Retina (tissue), 1 donor: ENCODE results near the gene PRR20G.
"Not testable (repeated sequence)": the region's sequence is repeated elsewhere in the genome, so short reads cannot be mapped to it uniquely, and the experiment has no call there.

Source experiments
- DNase-seq: peaks from one replicate; pipeline ENCODE4 v3.0.0-alpha.2; 2016

Gene PRR20G

DNA sequence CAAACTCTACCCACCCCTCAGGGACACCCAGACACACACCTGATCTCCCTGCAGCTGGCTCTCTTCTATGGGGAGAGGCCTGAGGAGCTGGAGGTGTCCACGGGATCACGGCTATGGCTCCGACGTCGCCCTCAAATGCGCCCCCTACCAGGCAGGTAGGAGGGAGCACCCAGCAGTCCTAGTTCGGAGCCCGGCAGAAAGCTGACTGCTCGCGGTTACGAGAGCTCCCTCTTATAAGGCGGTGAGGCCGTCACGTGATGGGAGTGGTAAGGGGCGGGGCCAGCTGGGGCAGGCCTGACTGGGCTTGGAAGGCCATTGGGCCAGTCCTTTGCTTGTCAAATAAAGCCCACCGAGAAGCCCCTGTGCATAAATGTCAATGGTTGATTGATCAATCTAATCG lies at the start of gene PRR20G:
PRR20G (minus strand) TSS at position 207 of the 400 bp plus-strand sequence. CDS start 681 bp downstream, outside the sequence.
- DNase-seq: no peak

DNA sequence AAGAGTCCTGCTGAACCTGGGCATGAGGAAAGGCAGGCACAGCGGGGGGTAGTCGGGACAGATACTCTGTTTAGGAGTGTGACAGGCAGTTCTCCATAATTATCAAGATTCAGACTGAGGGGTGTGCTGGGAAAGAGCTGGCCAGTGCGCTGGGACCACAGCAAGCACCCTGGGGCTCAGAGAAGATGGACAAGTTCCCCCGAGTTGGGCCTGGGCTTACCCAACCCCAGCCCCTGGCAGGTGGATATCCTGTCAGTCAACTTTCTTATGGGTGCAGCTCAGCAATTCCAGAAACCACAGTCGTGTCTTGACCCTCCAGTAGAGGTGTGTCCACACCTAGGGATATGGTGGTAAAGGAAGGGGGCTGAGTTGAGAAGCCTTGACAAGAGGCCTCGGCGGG lies 49.2 kb upstream of the PRR20G start:
- no peak for DNase-seq

DNA sequence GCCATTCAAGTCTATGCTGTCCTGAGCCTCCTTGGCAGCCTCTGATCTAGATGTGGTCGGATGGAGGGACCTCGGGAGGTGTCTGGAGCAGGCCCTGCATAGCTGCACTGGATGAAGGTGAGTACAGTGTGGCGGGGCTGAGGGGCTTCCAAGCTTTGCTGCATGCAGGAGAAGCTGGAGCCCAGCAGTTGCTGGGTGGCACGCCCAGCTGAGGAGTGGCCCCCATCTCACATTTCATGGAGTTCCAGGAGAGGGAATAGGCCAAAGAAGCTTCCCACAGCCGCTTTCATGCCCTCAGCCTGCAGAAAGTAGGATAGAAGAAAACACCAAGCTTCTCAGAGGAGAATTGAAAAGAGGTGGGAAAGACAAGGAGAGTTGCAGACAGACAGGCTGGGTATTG lies 48.3 kb upstream of the PRR20G start:
- DNase-seq: no peak

DNA sequence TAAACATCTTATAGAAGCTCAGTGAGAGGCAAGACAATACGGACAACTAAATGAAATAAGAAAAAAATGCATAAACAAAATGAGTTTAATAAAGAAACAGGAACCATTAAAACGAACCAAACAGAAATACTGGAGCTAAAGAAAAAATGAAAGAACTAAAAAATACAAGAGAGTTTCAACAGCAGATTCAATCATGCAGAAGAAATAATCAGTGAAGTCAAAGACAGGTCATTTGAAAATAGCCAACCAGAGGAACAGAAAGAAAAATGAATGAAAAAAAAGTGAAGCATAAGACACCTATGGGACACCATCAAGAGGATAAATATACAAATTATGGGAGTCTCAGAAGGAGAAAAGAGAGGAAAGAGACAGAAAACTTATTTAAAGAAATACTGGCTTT lies 42.5 kb upstream of the PRR20G start:
- no peak for DNase-seq

DNA sequence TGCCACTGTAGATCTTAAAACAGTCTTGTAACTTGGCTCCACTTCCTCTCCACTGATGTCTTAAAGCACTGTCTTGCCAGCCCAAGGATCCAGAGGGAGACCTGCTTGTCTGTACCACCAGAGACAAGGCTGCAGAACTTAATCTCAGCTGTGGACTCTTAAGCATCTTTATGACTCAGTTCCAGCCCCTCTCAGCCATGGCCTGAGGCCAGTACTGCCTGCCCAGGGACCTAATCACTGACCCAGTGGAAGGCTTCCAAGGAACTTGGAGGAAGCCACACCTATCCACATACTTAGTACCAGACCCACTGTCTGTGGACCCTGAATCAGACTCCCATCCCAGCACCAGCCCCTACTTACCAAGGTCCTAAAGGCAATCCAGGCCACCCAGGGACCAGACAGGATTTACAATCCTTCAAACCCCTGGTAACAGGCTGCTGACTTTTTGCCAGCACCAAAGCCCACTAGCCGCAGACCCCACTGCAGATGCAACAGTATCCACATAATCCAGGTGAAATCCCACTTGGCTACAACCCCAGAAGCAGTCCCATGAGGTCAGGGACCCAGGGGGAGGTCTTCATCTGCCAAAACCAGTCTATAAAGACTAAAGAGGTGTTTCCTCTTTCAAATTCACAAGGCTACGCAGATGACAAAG lies 41.9 kb upstream of the PRR20G start:
- no peak for DNase-seq

DNA sequence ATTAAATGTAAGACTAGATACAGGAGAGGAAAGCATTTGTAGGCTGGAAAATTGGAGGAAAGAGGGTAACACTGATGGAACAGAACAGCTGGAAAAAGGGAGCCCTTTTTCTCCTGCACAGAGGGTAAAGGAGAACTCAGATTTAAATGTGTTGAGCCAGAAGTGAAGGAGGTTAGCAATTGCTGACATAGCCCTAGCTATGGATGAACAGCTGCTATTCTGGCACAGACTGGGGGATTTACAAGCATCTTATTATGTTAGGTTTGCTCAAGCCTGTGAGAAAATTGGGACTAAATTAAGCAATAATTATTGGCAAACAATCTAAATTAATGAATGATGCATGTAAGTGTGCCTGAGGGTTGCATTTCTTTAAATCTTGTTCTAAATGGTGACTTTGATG lies 40.6 kb upstream of the PRR20G start:
- DNase-seq: no peak

DNA sequence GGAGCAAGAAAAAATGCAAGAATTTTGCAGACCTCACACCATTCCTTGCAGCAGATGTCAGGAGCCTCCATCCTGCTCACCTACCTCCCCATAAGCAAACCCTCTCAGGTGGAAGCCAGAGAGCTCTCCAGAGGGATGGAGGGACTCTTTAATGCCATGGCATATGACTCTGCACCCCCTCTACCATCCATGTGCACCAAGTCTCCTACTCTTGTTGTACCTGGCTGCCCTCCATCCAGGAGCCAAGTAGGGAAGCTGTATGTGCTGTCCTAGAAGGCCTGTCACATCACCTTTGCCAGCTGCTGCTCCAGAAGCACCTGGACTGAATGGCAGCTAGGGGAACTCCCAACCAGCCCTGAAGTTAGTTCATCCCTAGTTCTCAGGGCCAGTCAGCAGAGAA lies 38.5 kb upstream of the PRR20G start:
- no peak for DNase-seq

DNA sequence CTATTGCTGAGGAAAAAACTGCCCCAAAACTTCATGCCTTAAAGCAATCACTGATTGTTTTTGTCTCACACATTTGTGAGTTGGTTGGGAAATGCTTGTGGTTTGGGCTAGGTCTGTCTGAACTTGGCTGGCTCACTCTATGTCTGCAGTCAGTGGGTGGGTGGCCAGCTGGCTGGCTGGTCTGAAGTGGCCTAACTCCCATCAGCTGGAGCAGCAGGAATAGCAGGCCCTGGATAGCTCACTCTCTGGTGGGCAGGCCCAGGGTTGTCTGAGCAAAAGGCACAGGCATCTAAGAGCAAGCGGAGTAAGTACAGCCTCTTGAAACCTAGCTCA lies 37.7 kb upstream of the PRR20G start:
- no peak for DNase-seq

DNA sequence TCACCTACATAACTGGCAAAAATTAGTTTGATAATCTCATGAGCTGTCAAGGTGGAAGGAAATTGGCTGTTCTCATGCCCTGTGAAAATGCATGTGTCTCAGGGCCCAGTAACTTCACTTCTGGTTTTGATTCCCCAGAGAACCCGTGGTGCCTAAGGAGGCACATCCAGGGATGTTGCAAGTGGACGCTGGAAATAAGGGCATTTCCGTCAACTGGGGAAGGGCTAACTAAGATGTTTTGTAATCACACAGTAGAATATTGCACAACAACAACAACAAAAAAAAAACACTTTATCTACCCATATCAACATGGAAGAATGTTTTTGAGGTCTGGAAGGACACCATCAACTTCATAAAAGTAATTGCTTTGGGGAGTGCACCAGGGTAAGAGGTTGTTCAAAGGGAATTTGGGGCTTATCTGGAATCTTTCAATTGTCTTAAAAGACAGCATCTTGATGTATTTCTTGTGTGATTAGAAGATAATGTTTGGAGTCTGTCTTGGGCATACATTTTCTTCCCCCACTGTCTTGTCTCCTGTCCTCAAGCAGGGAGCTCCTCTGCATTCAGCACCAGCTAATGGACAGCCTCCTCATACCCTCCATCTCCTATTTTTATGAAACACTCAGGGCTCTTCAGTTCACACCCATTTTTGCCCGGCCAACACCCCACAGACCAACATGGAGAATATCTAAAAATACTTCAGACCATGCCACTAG lies 37.2 kb upstream of the PRR20G start:
- DNase-seq: no peak

DNA sequence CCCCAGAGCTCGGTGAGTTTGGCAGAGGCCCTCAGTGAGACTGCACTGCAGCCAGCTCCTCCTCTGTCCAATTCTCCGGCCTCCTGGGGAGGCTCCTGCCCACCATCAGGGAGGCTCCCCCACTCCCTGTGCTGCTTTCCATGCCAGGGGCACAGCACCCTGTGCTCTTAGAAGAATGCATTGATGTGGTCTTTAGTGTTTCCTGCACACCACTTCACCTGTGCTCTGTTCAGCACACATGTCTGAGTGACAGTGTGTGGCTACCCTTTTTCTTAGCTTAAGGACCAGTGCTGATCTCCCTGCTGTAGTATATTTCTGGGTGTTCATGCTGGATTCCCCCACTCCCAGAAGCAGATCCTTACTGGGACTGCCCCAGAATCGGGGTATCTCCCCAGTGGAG lies 36.2 kb upstream of the PRR20G start:
- no peak for DNase-seq

DNA sequence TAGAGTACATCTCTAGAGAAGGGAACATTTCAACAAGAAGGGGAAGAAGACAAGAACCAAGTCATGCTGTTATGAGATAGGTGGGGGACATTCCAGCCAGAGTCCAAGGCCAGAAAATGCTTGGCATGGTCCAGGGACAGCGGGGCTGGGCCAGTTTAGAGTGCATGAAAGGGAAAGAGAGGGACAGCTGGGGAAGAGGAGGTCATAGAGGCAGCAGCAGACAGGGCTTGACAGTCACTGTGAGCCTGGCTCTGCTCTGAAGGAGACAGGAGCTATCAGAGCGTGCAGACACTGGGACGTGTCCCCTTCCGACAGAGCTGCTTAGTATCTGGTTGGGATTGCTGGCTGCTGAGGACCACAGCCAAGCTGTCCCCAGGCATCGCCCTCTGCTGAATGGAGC lies 35.7 kb upstream of the PRR20G start:
- DNase-seq: no peak

DNA sequence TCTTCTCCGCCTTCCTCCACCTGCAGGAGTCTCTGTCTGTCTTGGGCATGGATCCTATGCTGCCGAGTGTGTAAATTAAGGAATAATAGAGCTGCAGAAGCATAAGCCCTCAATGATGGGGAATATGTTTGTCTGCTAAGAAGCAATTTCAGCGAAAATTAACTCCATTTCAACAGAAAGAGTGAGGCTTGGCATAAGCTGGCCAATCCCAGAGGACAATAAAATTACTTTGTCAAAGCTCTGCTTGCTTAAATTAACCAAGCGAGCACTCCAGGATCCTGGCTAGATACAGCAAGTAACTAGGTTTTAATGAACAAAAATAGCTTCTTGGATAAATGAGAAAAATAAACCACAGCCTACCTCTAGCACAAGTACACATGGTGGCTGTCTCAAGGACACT lies 33.5 kb upstream of the PRR20G start:
- DNase-seq: no peak

DNA sequence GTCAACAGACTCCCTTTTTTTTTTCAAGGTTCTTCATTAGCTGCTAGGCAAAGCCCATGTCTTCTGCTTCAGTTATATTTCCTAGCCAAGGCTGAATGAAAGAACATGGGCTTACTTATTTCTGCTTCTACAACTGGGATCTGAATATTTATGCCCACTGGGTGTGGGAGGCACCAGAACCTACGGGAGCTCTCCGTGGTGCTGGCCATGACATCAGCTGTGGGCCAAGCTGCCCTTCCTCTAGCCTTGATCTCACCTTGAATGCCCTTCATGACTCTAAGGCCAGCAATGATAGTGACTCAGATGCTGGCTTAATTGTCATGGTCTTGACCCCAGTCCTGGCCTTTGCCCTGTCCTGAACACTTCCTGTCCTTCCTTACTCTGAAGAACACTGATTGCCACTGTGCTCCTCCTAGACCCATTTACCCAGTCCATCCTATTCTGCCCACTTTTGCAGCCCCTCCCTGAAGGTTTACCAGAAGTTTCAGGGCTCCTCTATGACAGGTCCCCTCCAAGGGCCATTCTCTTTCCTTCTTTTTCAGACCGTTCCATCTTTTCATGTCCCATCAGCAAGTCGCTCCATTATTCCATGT lies 32.8 kb upstream of the PRR20G start:
- no peak for DNase-seq

DNA sequence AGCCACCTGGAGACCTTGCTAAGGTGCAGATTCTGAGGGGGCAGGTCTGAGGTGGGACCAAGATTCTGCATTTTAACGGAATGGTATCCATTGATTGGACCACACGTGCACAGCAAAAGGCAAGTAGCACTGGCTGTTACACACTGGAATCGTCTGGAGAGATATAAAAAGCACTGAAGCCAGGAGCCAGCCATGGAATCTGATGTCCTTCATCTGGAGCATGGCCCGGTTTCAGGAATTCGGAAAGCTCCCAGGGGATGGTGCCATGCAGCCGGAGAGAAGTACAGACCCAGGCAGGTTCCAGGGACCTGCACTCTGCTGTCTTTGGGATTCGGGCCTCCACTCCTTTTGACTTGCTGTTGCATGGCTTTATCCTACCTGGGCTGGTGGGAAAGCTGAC lies 28.8 kb upstream of the PRR20G start:
- DNase-seq: no peak

DNA sequence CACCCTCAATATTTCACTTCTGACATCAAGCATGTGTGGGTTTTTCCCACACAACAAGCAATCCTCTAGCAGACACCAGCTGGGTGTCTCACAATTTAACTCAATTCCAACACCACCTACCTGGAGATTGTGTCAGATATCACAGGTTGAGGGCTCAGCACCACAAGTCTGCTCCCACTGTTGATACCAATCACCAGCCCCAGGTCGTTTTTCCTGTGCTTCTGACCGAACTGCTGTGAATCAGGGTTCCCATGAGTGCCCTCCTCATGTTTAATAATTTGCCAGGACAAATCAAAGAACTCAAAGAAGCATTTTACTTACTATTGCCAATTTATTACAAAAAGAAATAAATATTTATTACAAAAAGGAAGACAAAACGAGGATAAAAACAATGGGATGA lies 25.0 kb upstream of the PRR20G start:
- no peak for DNase-seq

DNA sequence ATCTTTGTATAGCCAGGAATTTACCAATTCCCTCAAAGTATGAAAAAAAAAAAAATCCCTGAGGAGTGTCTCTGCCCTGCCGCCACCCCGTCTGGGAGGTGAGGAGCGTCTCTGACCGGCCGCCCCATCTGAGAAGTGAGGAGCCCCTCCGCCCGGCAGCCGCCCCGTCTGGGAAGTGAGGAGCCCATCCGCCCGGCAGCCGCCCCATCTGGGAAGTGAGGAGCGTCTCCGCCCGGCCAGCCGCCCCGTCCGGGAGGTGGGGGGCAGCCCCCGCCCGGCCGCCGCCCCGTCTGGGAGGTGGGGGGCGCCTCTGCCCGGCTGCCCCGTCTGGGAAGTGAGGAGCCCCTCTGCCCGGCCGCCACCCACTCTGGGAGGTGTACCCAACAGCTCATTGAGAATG lies 21.0 kb upstream of the PRR20G start:
- DNase-seq: not testable (repeated sequence)

DNA sequence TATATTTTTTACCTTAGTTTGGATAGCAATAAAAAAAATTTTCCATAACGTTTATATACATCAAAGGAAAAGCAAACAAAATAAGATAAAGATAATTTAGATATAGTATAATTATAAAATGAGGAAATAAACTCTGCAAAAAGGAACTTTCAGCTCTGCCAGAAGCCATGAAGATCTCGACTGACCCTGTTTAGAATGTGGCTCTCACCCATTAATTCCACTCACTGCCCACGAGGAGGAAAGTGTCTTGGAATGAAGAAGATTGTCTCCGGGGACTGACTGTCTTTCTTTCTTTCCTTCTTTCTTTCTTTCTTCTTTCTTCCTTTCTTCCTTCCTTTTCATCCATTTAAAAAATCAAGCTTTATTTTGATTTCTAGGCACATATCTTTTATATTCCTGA lies 20.1 kb upstream of the PRR20G start:
- no peak for DNase-seq

DNA sequence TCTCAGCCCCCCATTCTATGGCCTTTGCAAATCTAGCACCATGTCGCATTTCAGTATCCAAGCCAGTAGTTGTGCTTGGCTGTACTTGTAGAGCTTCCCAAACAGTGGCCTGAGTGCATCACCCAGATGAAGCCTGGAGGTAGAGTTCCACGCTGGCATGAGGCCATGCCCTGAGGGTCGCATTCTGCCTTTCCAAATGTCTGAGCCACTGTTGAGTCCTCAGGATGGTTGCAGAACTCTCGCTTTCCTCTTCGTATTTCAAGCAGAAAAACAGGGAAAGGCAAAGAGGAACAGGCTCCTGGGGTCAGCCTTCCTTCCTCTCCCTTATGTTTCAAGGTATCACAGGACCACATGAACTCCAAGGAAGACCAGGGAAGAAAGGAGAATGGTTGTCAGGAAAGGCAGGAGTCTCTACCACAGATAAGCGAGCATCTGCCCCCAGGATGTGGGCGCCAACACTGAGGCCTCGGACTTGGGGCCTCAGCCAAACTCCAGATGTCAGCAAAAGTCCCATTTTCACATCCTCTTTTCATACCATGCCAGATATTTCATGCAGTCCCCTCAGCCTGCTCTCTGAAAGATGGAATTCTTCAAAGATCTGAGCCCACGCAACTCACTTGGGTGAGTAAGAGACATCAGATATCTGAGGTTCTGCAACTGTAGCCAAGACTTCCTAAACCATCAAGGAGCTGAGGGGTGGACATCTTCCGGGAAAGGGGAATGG lies 19.4 kb upstream of the PRR20G start:
- DNase-seq: no peak

DNA sequence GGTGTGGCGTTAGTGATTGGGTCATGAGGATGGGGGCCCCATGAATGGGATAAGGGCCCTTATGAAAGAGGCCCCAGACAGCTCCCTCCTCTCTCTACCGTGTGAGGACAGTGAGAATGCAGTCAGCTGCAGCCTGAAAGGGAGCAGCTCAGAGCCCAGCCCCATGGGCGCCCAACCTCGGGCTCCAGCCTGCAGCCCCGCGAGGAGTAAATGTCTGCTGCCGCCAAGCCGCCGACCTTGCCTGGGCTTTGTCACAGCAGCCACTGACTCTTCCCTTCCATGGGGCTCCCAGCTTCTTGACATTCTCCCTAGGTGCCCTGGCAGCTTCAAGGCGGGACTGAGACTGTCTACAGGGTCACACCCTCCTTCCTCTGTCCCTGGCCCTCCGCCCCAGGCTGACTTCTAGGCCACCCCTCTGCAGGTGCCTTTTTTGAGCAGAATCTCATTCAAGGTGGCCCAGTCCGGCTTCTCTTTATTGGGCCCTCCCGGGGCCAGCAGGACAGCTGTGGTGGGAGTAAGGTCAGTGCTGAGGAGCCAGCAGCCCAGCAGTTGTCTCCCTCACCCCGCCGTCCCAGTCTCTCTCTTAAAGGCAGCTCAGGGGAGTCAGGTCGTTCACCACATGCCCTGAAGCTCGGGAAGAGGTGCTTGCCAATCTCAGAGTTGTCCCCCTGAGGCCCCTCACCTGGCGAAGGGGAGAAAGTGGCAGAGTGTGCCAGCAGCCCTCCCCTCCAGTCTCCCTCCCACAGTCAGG lies 18.7 kb upstream of the PRR20G start:
- no peak for DNase-seq

DNA sequence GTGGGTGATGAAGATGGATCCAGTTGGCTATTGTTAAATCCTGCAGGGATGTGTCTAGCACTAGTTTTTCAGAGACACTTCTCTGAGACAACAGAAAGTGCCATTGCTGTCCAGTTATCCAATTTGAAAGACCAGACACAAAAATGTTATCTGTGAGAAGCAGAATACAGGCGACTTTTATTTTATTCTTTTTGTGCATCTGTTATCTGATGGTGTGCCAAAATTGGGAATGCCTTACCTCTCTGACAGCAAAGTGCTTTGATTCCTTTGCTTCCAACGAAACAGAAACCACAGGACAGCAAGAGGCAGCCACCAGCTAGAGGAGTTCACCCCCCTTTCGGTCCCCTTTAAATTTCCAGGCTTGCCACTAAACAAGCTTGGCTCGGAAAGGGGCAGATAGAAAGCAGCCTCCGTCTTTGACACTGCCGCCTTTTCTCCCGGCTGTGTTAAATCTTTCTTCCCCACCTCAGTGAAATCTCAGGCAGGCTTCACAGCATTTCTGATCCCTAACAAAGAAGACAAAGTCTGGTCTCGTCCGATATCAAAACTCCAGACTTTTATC lies 17.7 kb upstream of the PRR20G start:
- DNase-seq: no peak

DNA sequence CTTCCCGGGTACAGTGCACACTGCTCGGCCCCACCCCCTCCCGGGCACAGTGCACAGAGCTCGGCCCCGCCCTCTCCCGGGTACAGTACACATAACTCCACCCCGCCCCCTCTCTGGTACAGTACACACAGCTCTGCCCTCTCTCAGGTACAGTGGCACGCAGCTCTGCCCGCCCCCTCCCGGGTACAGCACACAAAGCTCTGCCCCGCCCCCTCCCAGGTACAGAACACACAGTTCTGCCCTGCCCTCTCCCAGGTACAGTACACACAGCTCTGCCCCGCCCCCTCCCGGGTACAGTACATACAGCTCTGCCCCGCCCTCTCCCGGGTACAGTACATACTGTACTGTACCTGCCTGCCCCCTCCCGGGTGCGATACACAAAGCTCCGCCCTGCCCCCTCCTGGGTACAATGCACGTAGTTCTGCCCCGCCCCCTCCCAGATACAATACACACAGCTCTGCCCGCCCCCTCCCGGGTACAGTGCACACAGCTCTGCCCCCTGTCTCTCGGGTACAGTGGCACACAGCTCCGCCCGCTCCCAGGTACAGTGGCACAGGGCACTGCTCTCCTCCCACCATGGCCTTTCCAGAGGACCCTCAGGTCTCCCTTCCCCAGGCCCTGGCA lies 16.4 kb upstream of the PRR20G start:
- no peak for DNase-seq

DNA sequence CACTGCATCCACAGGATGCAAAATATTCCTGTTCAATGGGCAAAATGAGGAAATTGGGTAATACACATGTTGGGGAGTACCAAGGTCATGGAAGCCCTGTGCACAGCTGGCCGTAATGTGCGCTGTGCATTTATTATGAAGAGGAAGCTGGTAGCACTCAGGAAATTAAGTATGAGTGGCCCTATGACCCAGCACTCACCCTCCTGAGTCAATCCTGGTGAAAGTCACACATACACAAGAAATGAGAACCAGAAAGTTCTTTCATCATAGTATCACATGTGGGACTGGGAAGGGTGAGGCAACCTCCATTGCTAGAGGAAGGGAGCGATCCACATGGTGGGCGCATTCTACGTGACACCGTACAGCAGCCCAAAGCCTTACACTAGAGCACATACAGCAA lies 11.4 kb upstream of the PRR20G start:
- DNase-seq: no peak
